GM21529 (cell line): ENCODE data around the gene BPIFB2.

Experiments
- ATAC-seq: cut with Tn5 transposase; IDR thresholded peaks from one replicate; pipeline ENCODE4 v1.9.1; 2021; ENCODE audit not compliant: unreplicated experiment

Gene BPIFB2

DNA sequence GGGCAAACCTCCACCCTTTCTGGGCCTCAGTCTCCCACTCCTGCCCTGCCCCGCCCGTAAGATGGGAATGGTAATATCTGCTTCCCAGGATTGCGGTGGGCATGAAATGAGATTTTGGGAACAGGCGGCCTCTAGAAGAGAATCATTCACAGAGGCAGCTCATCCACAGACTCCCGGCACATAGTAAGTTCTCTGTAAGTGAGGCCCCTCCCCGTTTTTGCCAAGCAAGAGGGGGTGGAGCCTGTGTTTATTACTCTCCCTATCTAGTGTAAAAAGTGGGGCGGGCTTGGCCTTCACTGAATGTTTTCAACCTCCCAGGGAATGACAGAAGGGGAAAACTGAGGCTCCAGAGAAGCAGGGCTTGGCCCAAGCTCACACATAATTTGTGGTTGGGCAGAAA lies 23.3 kb upstream of the BPIFB2 start:
- no peak for ATAC-seq

DNA sequence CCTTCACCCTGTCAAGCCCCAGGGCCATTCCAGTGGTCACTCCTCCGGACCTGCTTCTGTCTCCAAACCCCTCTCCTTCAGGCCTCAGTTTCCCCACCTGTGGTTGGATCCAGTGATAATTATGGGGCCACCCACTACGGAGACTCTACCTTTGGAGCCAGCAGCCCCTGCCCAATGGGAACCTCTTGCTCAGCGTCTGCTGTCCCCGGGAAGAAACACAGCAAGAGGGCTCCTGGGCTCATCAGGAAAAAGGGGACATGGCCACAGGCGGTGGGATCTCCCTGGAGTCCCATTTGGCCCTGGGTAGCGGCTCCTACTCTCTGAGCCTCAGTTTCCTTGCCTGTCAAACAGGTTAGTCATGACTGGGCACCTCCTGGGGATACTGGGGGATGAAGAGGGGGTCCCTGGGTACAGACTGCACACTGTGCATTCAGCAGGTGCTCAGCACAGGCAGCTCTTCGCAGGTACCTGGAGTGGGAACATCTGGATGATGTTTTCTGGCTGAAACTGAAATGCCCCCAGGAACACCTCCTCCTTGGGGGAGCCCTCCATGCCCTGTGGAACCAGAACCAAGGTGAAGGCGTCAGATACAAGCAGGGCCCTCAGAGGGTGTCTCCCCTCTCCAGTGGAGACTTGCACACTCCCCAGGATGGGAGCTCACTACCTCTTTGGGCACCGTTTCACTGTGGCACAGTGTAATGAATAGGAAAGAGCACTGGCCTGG lies 22.7 kb upstream of the BPIFB2 start:
- no peak for ATAC-seq

DNA sequence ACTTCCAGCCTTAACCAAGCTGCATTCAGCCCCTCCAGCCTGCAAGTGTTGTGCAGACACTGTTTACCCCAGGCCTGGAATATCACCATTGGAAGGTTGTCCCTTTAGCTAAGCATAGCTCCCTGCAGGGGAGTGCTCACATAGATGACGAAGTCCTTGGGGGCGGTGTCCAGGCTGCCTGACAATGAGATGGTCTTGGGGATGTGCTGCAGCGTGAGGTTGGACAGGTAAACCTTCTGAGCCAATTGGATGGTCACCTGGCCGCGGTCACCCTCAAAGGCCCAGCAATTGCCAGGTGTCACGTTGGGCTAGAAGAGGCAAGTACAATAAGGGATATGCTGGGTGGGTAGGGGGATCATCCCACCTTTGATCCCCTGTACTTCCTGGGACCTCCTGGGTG lies 21.9 kb upstream of the BPIFB2 start:
- no peak for ATAC-seq

- ATAC-seq, result no peak
Observed at GRCh38 chr20:32986331-32986966, 21.1 kb upstream of the BPIFB2 start.

DNA sequence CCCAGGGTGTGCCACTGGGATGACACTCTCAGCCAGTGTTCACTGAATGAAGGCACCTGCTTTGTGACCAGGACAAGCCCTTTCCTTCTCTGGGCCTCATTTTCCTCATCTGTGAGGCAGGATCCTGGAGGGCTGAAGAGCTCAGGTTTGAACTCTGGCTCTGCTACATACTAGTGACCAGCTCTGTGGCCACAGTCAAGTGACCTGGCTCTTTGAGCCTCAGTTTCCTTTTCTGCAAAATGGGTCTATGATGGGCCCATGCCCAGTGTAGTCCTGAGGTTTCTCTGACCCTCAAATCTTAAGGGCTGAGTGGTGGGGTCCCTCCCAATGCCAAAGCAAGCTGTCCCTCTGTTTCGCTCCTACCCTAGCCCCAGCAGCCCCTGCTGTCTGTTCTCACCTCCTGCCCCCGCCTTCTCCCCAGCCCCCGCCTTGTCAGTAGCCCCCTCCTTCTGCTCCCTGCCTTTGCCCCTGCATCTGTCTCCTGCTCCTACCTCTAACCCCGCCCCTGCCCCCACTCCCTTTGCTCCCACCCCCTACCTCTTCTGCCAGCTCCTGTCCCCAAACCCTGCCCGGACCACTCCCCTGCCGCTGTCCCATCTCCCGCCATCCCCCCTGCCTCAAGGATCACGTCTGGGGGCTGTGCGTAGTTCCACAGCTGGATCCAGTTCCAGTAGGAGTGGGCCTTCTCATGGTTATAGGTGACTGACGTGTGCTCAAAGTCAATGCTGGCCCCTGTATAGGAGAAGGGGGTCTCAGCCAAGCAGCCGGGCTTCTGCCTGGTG lies 20.3 kb upstream of the BPIFB2 start:
- no peak for ATAC-seq

DNA sequence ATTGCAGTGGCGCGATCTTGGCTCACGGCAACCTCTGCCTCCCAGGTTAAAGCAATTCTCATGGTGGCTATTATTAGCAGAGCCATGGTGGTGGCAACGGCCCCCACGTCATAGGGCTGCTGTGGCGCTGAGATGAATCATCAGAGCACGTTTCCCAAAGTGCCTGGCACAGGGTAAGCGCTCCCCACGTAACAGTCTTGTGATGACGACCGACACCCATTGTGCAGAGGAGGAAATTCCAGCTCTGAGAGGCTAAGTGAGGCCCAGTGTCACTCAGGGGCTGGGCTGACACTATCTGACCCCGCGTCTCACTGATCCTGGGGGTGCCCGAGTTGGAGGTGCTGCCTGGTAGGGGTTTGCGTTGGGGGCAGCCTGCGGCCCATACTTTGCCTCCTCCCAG lies 19.5 kb upstream of the BPIFB2 start:
- ATAC-seq, result no peak

- no peak for ATAC-seq
Observed at GRCh38 chr20:32989507-32990283, 17.8 kb upstream of the BPIFB2 start.

DNA sequence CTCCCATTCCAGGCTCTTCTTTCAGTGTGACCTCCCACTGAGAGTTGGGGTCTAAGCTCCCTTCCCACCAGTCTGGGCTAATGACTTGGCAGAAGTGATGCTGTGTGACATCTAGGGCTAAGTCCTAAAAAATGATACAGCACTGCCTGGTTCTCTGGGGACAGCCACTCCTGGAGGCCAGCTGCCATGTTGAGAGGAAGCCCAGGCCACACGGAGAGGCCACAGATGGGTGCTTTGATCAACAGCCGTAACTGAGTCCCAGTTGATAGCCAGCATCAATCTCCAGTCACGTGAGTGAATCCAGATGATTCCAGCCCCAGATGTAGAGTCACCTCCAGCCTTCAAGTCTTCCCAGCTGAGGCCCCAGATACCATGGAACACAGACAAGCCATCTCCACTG lies 17.1 kb upstream of the BPIFB2 start:
- ATAC-seq, result no peak

GRCh38 chr20:32991383-32991782 lies 16.1 kb upstream of the BPIFB2 start:
- no peak for ATAC-seq

- ATAC-seq, result no peak
Observed at GRCh38 chr20:32991792-32992641, 15.5 kb upstream of the BPIFB2 start.

GRCh38 chr20:32993496-32994050 lies 13.9 kb upstream of the BPIFB2 start:
- no peak for ATAC-seq

- ATAC-seq, result no peak
Observed at GRCh38 chr20:32995802-32996201, 11.7 kb upstream of the BPIFB2 start.

DNA sequence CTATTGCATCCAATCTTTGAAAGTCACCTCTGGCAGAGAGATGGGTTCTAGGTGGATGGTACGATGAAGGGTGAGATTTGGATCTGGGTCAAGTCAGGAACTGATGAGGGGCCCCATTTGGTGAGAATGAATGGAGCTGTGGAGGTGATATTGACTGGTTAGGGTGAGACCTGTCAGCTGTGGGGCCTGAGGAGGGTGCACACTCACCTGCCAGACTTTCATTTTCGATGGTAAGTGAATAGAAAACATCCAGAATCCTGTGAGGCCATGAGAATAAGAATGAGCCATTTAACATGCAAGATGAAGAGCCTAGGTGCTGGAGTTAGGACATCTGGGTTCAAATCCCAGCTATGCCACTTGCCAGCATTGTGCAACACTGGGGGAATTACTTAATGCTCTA lies 10.1 kb upstream of the BPIFB2 start:
- ATAC-seq, result no peak

DNA sequence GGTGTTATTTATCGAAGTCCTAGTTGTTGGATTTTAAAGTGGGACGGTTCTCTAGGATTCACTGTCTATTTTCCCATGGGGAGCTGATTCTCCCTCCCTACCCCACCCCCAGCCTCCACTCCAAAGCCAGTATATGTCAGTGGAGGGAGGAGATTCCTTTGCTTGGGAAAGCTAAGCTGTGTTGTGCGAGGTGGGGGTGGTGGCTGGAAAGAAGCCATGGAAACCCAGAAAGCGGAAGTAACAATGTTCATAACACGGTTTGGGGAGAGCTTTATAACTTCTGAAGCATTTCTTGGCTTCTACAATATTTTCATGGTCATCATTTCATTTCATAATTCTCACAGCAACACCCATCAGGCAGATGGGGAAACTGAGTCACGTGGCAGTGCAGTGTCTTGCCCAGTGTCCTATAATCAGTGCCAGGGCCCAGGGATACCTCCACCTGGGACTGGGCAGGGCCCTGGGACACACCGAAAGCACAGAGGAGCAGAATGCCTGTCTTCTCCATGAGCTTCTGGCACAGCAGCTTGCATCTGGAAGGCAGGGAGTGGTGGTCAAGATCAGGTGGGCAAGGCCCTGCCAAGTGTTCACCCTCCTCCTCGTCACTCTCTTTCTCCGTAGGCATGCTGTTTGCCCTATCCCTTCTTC lies 7.8 kb upstream of the BPIFB2 start:
- ATAC-seq, result no peak

DNA sequence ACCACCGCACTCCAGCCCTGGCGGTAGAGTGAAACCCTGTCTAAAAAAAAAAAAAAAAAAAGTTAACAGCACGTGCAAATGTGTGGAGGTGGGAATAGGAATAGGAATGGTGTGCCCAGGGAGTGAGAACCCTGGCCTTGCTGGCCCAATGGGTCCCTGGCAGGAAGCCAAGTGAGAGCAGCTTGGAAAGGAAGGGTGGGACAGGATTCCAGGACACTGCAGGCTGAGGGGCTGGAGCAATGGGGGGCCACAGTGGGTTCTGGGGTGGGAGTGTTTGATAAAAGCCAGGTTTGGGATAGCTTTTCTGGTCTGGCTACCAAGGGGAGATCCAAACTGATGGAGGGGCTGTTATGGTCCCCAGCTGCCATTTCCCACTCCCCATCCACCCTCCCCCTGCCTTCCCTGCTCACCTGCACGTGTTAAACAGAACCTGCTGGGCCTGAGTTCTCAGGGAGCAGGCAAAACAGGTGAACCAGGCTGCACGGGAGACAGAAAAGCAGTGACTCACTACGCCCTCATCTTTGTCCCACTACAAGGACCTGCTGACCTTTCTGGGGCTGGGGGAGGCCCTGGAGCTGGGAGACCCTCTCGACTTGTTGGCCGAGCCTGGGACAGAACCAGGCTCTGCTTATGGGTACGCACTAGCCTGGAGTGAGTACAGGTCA lies 6.6 kb upstream of the BPIFB2 start:
- ATAC-seq, result no peak

GRCh38 chr20:33002087-33002808 lies 5.3 kb upstream of the BPIFB2 start:
- ATAC-seq, result no peak

- no peak for ATAC-seq
Observed at GRCh38 chr20:33004141-33004751, 3.3 kb upstream of the BPIFB2 start, which contains the start of gene SUN5. Gene SUN5, minus strand, starts transcription at chr20:33004433. Its CDS starts 93 bp downstream, at chr20:33004340.

DNA sequence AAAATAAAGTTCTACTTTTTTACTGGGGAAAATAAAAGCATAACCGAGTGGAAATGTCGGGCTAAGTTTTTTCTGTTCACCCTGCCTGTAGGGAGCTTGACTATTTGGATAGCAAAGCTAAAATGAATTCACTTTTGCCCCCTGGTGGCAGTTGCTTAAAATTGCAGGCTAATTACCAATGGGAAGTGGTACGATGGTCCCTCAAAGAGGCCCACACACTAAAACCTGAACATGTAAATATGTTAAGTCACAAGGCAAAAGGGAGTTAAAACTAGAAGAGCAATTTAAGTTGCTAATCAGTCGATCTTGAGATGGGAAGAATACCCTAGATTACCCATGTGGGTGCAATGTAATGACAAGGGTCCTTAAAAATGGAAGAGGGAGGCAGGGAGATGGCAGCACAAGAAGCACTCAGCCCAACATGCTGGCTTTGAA lies 2.4 kb upstream of the BPIFB2 start:
- no peak for ATAC-seq
